A549 (cell line): Measurements from ENCODE around the gene PLCB4. TPM values are rescaled to one million over a fixed set of nuclear protein-coding genes. Genes with fewer than 3 reads are reported as not detected.

Source experiments
- ATAC-seq, 2 experiments: fragments of 200-7000 bp in 1 of 2; fragments of >200 bp in 1 of 2; cut with Nextera tagmentation in 1 of 2; cut with Tn5 transposase in 1 of 2; 3 replicates each; pipeline versions ENCODE4 v1.8.0 to v1.9.1; 2018 to 2020; ENCODE audit warnings: mild to moderate bottlenecking in 1 of 2, moderate library complexity in 1 of 2
- CTCF ChIA-PET: fragments of 300-600 bp; sonication (Branson Sonifier 250); formaldehyde crosslinking; extraction: SDS; loops from one replicate; lab custom pipeline; 2021; ENCODE audit warnings: antibody characterized with exemption, inconsistent platforms; lab: Yijun Ruan, JAX
- POLR2A ChIA-PET: fragments of 350-600 bp; formaldehyde crosslinking; extraction: SDS; loops from one replicate; lab custom pipeline; 2021; ENCODE audit warnings: antibody characterized with exemption, inconsistent platforms; lab: Yijun Ruan, JAX
- DNase-seq, 2 experiments: peaks; one replicate each; pipeline versions ENCODE4 v3.0.0 to v3.0.0-alpha.2; 2011 to 2016; ENCODE audit warnings: low read depth in 1 of 2, low spot score in 1 of 2
- FAIRE-seq: peaks from 2 replicates; lab custom pipeline; 2011; peaks lifted over from hg19 to GRCh38; lab: Jason Lieb, UNC
- H3K27ac ChIP-seq, 2 experiments: fragments of >200 bp; sonication (Bioruptor Twin); formaldehyde crosslinking; 3 replicates each; pipeline ENCODE4 v1.5.1; 2016 to 2017
- H3K4me1 ChIP-seq: fragments of >200 bp; sonication (Bioruptor Twin); formaldehyde crosslinking; 3 replicates; pipeline ENCODE4 v1.6.1; 2016
- H3K4me2 ChIP-seq: fragments of >200 bp; sonication (Bioruptor Twin); formaldehyde crosslinking; 3 replicates; pipeline ENCODE4 v1.6.1; 2016
- H3K4me3 ChIP-seq: fragments of >200 bp; sonication (Bioruptor Twin); formaldehyde crosslinking; 3 replicates; pipeline ENCODE4 v1.5.1; 2016
- H3K9me3 ChIP-seq: fragments of >200 bp; sonication (Bioruptor Twin); formaldehyde crosslinking; 3 replicates; pipeline ENCODE4 v1.6.1; 2016
- CBX2 ChIP-seq: fragments of 200-600 bp; sonication (generic); IDR thresholded peaks from 2 replicates; pipeline ENCODE4 v1.6.1; 2016; ENCODE audit warnings: low read depth, mild to moderate bottlenecking, borderline replicate concordance
- CBX8 ChIP-seq: fragments of 200-600 bp; sonication (generic); IDR thresholded peaks from 2 replicates; pipeline ENCODE4 v1.6.1; 2016
- CEBPB ChIP-seq, 2 experiments: fragments of >200 bp in 1 of 2; sonication (Bioruptor Twin) in 1 of 2; formaldehyde crosslinking in 1 of 2; IDR thresholded peaks; 2 replicates each; pipeline ENCODE4 v1.6.1; 2012 to 2016
- EHF ChIP-seq: fragments of 250-450 bp; sonication (Bioruptor Pico); IDR thresholded peaks from 2 replicates; pipeline ENCODE4 v1.5.0; 2020; ENCODE audit warnings: mild to moderate bottlenecking
- EHMT2 ChIP-seq: fragments of 200-600 bp; sonication (generic); IDR thresholded peaks from 2 replicates; pipeline ENCODE4 v1.6.1; 2016; ENCODE audit warnings: antibody characterized with exemption, low read depth, mild to moderate bottlenecking, moderate library complexity
- FOSL2 ChIP-seq, 2 experiments: fragments of 450-650 bp in 1 of 2; fragments of >200 bp in 1 of 2; sonication (Bioruptor Twin) in 1 of 2; formaldehyde crosslinking; IDR thresholded peaks; 2 replicates each; pipeline versions ENCODE4 v1.5.0 to v1.6.1; 2016 to 2020; ENCODE audit warnings: mild to moderate bottlenecking in 1 of 2, moderate library complexity in 1 of 2
- FOXS1 ChIP-seq: fragments of 250-450 bp; sonication (Bioruptor Pico); IDR thresholded peaks from 2 replicates; pipeline ENCODE4 v1.5.0; 2020; ENCODE audit warnings: mild to moderate bottlenecking, moderate library complexity
- GATA3 ChIP-seq: IDR thresholded peaks from 2 replicates; pipeline ENCODE4 v1.6.1; 2012; ENCODE audit warnings: borderline replicate concordance
- HDAC2 ChIP-seq: fragments of 200-600 bp; sonication (generic); IDR thresholded peaks from 2 replicates; pipeline ENCODE4 v1.6.1; 2016
- HEYL ChIP-seq: fragments of 250-450 bp; sonication (Bioruptor Pico); IDR thresholded peaks from 2 replicates; pipeline ENCODE4 v1.8.0; 2021; ENCODE audit warnings: mild to moderate bottlenecking, moderate library complexity
- JUNB ChIP-seq: fragments of >200 bp; sonication (Bioruptor Twin); formaldehyde crosslinking; IDR thresholded peaks from 2 replicates; pipeline ENCODE4 v1.6.1; 2016
- KDM5A ChIP-seq: fragments of 200-600 bp; sonication (generic); IDR thresholded peaks from 2 replicates; pipeline ENCODE4 v1.6.1; 2016; ENCODE audit warnings: antibody characterized with exemption, mild to moderate bottlenecking
- MAZ ChIP-seq: fragments of 150-350 bp; IDR thresholded peaks from 2 replicates; pipeline ENCODE4 v1.6.1; 2014; ENCODE audit warnings: antibody characterized with exemption, low read depth, low read length, borderline replicate concordance
- NR3C1 ChIP-seq: fragments of >200 bp; sonication (Bioruptor Twin); formaldehyde crosslinking; IDR thresholded peaks from 3 replicates; pipeline ENCODE4 v1.6.1; 2017
- PHF8 ChIP-seq: fragments of 200-600 bp; sonication (generic); IDR thresholded peaks from 2 replicates; pipeline ENCODE4 v1.6.1; 2016; ENCODE audit warnings: low read depth, mild to moderate bottlenecking, antibody characterized with exemption, moderate library complexity, borderline replicate concordance
- RCOR1 ChIP-seq: fragments of 150-350 bp; IDR thresholded peaks from 2 replicates; pipeline ENCODE4 v1.6.1; 2014; ENCODE audit warnings: antibody characterized with exemption, low read length, low read depth
- RFX5 ChIP-seq: fragments of 450-650 bp; IDR thresholded peaks from 2 replicates; pipeline ENCODE4 v1.7.1; 2014; ENCODE audit warnings: antibody characterized with exemption, mild to moderate bottlenecking, moderate library complexity
- SMC3 ChIP-seq: fragments of >200 bp; sonication (Bioruptor Twin); formaldehyde crosslinking; IDR thresholded peaks from 3 replicates; pipeline ENCODE4 v1.6.1; 2018; ENCODE audit warnings: inconsistent platforms
- SREBF2 ChIP-seq: fragments of 450-650 bp; IDR thresholded peaks from 2 replicates; pipeline ENCODE4 v1.6.1; 2014; ENCODE audit warnings: mild to moderate bottlenecking, moderate library complexity
- TP53 ChIP-seq: fragments of 250-450 bp; sonication (Bioruptor Pico); IDR thresholded peaks from 2 replicates; pipeline ENCODE4 v1.5.0; 2021; ENCODE audit warnings: mild to moderate bottlenecking, moderate library complexity
- ZNF302 ChIP-seq: fragments of 250-450 bp; sonication (Bioruptor Pico); IDR thresholded peaks from 2 replicates; pipeline ENCODE4 v1.9.0; 2021; ENCODE audit warnings: inconsistent platforms, mild to moderate bottlenecking, moderate library complexity
- ZSCAN20 ChIP-seq: fragments of 250-450 bp; sonication (Bioruptor Pico); IDR thresholded peaks from 2 replicates; pipeline ENCODE4 v1.8.0; 2022; ENCODE audit warnings: mild to moderate bottlenecking, moderate library complexity
- WGBS: methylation state at CpG from one replicate; pipeline ENCODE4 v1.1.6; 2017; ENCODE audit errors: missing lambda C conversion rate; 5-methylcytosine and 5-hydroxymethylcytosine counted together
- polyA plus RNA-seq, 4 experiments: library from polyadenylated mRNA; depleted of rRNA in 3 of 4; stranded (reverse); fragments of >200 nt; fragmentation: RNase III in 1 of 4; extraction: RNeasy Plus Mini Kit Qiagen cat#74134 plus additional on column Dnase treatment in 1 of 4; gene quantifications; 2 replicates in 3 of 4; 3 replicates in 1 of 4; pipeline ENCODE4 v1.2.3, GENCODE V29; 2011 to 2017
- TF ChIP-seq, protein P1 (sequence below): fragments of >200 bp; sonication (Bioruptor Twin); formaldehyde crosslinking; IDR thresholded peaks from 2 replicates; pipeline ENCODE4 v1.6.1; 2016
- TF ChIP-seq, protein P2 (sequence below): IDR thresholded peaks from 2 replicates; pipeline ENCODE4 v1.6.1; 2012
- TF ChIP-seq, protein P3 (sequence below): fragments of 150-350 bp; IDR thresholded peaks from 2 replicates; pipeline ENCODE4 v1.6.1; 2014; ENCODE audit warnings: low read depth, mild to moderate bottlenecking, low read length
- TF ChIP-seq, protein P4 (sequence below): IDR thresholded peaks from 2 replicates; pipeline ENCODE4 v1.6.1; 2012; ENCODE audit warnings: low read depth, borderline replicate concordance
- TF ChIP-seq, protein P5 (sequence below): fragments of 200-600 bp; sonication (generic); IDR thresholded peaks from 2 replicates; pipeline ENCODE4 v1.6.1; 2016; ENCODE audit warnings: antibody characterized with exemption, mild to moderate bottlenecking, moderate library complexity
- TF ChIP-seq, protein P6 (sequence below): fragments of 250-450 bp; sonication (Bioruptor Pico); IDR thresholded peaks from 2 replicates; pipeline ENCODE4 v1.5.0; 2020; ENCODE audit warnings: low read depth, mild to moderate bottlenecking, moderate library complexity

PLCB4 gene
- polyA plus RNA-seq, 2 of the 4 experiments (the other 2 are of a cell fraction), result 17.1 to 32.1 TPM

DNA sequence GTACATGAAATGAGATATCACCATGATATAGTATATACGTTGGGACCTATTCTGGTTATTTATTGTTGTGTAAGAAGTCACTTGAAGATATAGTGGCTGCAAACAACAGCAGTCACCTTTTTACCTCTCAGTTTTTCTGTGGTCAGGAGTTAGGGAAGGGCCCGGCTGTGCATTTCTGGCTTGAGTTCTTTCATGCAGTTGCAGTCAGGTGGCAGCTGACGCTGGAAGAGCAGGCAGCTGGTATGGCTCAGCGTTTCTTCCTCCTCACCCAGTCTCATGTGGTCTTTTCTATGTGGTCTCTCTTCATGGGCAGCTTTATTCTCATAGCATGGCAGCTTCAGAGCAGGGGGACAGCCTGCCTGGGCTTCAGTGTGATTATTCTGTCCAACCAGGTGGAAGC is 154.4 kb downstream of the PLCB4 start:
- ChIA-PET POLR2A (no interaction called here), CTCF (interaction anchor here (1.1 to 1.8 kb wide), 4 partner anchors 9 to 370 kb away, joined by 3 to 5 read pairs (median 4); no protein-coding TSS in a partner anchor)
- Histone ChIP-seq H3K27ac (no peak overlapping the region), H3K4me2 (no peak overlapping the region), H3K4me1 (peaks cover 14% of the 10 kb centered on the region), H3K9me3 (no peaks in the 10 kb centered on the region), H3K4me3 (no peak overlapping the region)
- WGBS, result 80% methylated on average over 4 of the region's 4 CpGs
- ATAC-seq (no peak), FAIRE-seq (no peak), DNase-seq (no peak)
- TF ChIP-seq FOXS1 (CRISPR knock-in tag) (no peak), GATA3 (no peak), ZSCAN20 (CRISPR knock-in tag) (no peak), CBX8 (no peak), CBX2 (no peak), ZNF302 (no peak), EHMT2 (no peak), MAZ (no peak), NR3C1 (no peak), HEYL (no peak), PHF8 (no peak), TP53 (CRISPR knock-in tag) (no peak), KDM5A (no peak), FOSL2 (IDR thresholded peaks at IDR 0.05) (no peak), FOSL2 (CRISPR knock-in tag; IDR thresholded peaks at IDR 0.05) (no peak)
- TF ChIP-seq, protein P1, sequence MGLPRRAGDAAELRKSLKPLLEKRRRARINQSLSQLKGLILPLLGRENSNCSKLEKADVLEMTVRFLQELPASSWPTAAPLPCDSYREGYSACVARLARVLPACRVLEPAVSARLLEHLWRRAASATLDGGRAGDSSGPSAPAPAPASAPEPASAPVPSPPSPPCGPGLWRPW, result no peak
- TF ChIP-seq, protein P2, sequence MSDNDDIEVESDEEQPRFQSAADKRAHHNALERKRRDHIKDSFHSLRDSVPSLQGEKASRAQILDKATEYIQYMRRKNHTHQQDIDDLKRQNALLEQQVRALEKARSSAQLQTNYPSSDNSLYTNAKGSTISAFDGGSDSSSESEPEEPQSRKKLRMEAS, result no peak
- TF ChIP-seq, protein P3, sequence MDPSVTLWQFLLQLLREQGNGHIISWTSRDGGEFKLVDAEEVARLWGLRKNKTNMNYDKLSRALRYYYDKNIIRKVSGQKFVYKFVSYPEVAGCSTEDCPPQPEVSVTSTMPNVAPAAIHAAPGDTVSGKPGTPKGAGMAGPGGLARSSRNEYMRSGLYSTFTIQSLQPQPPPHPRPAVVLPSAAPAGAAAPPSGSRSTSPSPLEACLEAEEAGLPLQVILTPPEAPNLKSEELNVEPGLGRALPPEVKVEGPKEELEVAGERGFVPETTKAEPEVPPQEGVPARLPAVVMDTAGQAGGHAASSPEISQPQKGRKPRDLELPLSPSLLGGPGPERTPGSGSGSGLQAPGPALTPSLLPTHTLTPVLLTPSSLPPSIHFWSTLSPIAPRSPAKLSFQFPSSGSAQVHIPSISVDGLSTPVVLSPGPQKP, result no peak
- TF ChIP-seq, protein P4, sequence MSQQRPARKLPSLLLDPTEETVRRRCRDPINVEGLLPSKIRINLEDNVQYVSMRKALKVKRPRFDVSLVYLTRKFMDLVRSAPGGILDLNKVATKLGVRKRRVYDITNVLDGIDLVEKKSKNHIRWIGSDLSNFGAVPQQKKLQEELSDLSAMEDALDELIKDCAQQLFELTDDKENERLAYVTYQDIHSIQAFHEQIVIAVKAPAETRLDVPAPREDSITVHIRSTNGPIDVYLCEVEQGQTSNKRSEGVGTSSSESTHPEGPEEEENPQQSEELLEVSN, result no peak

DNA sequence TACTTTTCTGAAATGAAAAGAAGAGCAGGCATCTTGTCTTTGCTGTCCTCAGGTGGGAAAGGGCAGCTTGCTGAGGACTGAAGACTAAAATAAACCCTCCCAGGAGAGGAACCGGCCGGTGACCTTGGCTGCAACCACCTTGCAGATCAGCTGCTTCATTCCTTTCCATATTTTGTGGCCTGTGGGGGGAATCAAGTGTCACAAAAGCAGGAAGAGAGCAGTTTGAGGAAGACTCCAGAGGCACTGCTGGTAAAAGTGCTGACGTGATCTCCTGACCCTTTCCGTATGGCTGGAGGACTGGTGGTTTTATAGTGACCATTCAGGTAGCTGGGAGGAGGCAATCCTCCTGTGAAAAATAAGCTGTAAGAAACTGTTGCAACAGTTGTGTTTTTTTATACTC is 157.0 kb downstream of the PLCB4 start:
- 94% methylated on average over 4 of the region's 4 CpGs for WGBS
- DNase-seq (no peak), FAIRE-seq (no peak), ATAC-seq (no peak)
- POLR2A ChIA-PET, result no interaction called here
- Histone ChIP-seq H3K27ac (no peak overlapping the region), H3K9me3 (no peaks in the 10 kb centered on the region), H3K4me3 (no peak overlapping the region), H3K4me2 (no peak overlapping the region), H3K4me1 (peaks cover 4% of the 10 kb centered on the region; the same call in 1 of the 3 replicates)
- CTCF ChIA-PET, result interaction anchor here (0.7 kb wide), 1 partner anchor 105 kb away, joined by 3 read pairs; no protein-coding TSS in a partner anchor
- TF ChIP-seq MAZ (no peak), JUNB (no peak), NR3C1 (no peak), ZNF302 (no peak), SREBF2 (no peak), CEBPB (IDR thresholded peaks at IDR 0.05) (no peak), RFX5 (no peak), EHF (no peak), HDAC2 (no peak), SMC3 (no peak), GATA3 (no peak), RCOR1 (no peak)
- TF ChIP-seq, protein P5, sequence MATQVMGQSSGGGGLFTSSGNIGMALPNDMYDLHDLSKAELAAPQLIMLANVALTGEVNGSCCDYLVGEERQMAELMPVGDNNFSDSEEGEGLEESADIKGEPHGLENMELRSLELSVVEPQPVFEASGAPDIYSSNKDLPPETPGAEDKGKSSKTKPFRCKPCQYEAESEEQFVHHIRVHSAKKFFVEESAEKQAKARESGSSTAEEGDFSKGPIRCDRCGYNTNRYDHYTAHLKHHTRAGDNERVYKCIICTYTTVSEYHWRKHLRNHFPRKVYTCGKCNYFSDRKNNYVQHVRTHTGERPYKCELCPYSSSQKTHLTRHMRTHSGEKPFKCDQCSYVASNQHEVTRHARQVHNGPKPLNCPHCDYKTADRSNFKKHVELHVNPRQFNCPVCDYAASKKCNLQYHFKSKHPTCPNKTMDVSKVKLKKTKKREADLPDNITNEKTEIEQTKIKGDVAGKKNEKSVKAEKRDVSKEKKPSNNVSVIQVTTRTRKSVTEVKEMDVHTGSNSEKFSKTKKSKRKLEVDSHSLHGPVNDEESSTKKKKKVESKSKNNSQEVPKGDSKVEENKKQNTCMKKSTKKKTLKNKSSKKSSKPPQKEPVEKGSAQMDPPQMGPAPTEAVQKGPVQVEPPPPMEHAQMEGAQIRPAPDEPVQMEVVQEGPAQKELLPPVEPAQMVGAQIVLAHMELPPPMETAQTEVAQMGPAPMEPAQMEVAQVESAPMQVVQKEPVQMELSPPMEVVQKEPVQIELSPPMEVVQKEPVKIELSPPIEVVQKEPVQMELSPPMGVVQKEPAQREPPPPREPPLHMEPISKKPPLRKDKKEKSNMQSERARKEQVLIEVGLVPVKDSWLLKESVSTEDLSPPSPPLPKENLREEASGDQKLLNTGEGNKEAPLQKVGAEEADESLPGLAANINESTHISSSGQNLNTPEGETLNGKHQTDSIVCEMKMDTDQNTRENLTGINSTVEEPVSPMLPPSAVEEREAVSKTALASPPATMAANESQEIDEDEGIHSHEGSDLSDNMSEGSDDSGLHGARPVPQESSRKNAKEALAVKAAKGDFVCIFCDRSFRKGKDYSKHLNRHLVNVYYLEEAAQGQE, result no peak
- TF ChIP-seq, protein P6, sequence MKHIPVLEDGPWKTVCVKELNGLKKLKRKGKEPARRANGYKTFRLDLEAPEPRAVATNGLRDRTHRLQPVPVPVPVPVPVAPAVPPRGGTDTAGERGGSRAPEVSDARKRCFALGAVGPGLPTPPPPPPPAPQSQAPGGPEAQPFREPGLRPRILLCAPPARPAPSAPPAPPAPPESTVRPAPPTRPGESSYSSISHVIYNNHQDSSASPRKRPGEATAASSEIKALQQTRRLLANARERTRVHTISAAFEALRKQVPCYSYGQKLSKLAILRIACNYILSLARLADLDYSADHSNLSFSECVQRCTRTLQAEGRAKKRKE (CRISPR knock-in tag), result no peak
